Endometrial microvascular endothelial cells (primary cell): ENCODE measurements around the gene SMIM43. TPM values are rescaled to one million over a fixed set of nuclear protein-coding genes. Genes with fewer than 3 reads are reported as not detected.
"Not testable (repeated sequence)": the region's sequence is repeated elsewhere in the genome, so short reads cannot be mapped to it uniquely, and the experiment has no call there.

ENCODE experiments used
- in situ Hi-C: cut with HindIII; loops from 2 replicates; pipeline ENCODE4 v1.10.0; 2017; ENCODE audit warnings: low sequenced_read_pairs, low pct_unique_long_range_greater_than_20kb; ENCODE audit errors: inconsistent ontology term
- total RNA-seq: library from RNA; depleted of rRNA; stranded (reverse); fragments of >200 nt; gene quantifications from one replicate; pipeline ENCODE4 v1.2.3, GENCODE V29; 2015; ENCODE audit errors: inconsistent ontology term

Gene SMIM43
- total RNA-seq, 1 donor from 2014 or later = 2.6 TPM

DNA sequence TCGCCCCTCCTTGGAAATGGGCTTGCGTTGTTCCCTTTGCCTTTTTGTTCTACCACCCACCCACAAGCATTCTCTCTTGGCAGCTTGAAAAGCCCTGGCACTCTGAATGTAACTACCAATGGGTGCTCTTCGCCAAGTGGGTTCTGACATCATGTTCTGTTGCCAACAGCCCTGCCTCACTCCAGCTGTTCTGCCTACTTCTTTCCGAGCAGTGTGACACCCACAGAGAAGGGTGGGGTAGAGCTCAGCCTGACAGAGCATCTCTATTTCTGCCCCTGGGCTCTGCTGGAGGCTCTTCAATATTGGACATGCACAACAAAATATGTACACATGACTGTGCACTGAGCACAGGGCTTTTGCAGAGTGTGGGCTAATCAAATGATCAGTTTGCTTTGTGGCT is 20.5 kb upstream of the SMIM43 start:
- in situ Hi-C loops = loop anchor here (10.0 kb wide), 1 partner anchor 71 kb away; no protein-coding TSS in a partner anchor

GRCh38 chr4:121784975-121785374 is 20.0 kb upstream of the SMIM43 start:
- in situ Hi-C loops = loop anchor here (10.0 kb wide), 1 partner anchor 70 kb away; no protein-coding TSS in a partner anchor

DNA sequence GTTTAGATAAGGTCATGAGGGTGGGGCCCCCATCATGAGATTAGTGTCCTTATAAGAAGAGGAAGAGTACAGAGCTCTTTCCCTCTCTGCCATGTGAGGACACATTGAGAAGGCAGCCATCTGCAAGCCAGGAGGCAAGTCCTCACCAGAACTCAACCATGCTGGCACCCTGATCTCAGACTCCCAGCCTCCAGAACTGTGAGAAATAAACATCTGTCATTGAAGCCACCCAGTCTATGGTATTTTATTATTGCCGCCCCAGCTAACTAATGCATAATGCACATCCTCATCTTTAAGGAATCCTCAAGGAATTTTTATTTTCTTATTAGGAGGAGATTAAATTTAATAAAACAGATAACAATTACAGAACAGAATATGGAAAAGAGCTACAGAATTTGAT is 19.4 kb upstream of the SMIM43 start:
- in situ Hi-C loops = loop anchor here (10.0 kb wide), 1 partner anchor 70 kb away; no protein-coding TSS in a partner anchor

- in situ Hi-C loops = loop anchor here (10.0 kb wide), 1 partner anchor 68 kb away; no protein-coding TSS in a partner anchor
Measured at GRCh38 chr4:121783210-121783609, 18.2 kb upstream of the SMIM43 start.

DNA sequence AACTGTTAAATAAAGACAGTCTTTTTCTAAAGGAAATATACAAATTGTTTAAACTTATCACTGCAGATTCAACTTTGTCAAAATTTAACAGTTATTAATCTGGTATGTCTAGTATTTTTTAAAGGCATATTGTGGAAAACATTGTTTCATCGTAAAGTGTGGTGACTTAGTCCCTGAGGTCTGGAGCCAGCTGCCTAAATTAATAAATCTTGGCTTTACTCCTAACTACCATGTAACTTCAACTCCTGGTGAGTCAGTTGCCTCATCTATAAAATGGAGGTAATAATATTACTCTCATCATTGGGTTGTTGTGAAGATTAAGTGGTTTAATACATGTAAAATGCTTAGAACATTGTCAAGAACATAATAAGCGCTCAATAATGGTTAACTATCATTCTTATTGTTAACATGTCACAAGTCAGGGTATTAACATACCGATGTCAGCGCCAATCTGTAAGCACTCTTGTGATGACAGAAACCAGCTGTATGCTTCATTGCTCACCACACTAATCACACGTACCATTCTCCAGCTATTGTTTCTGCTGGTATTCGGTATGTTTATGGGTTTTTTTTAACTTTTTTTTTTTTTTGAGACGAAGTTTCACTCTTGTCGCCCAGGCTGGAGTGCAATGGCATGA is 14.1 kb upstream of the SMIM43 start:
- in situ Hi-C loops = no loop called here

DNA sequence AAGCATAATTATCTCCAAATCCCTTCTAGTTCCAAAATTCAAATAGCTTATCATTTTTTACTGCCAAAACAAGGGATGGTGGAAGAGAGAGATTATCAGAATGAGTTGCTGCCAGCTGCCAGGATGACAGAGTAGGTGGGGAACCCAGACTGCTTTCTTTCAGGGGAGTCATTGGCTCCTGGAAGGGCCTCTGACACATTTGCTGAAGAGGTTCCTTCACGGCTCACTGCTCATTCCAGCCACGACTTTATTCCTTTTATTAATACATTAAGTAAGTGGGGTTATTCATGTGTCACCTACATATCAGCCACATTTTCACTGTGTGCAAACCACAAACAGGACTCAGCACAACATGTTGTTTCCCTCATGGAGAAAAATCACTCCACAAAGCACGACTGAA is 12.7 kb upstream of the SMIM43 start:
- in situ Hi-C loops = no loop called here

DNA sequence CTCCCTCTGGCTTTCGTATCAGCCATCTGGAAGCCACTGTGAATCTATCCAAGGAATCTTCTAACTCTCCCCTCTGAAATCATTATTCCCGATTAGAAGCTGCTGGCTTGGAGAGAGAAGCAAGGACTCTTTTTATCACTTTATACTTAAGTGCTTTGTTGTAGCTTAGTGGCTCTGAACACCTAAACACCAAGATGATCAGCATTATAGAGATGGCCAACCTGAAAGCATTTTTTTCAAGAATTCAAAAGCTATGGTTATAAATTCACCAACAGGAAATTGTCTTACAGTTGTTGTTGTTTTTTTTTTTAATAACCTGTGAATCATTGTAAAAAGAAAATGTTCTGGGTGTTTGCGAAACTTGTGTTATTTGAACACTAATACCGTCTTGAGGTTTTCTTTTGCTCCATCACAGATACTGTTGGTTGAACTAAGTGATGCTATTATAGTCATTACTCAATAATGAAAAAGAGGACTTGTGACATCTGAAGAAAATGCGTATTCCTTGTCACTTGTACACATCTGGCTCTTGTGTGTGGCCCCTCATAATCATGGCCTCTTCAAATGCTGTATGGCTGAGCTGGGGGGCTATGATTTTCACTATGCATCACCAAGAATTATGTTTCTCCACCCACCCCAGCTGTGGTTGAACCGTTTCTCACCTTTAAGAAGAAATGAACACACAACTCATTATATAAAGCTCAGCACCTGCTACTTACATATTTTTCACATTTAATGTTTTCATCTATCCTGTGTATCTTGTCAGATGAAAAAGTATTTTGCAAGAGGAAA is 11.8 kb upstream of the SMIM43 start:
- in situ Hi-C loops = no loop called here

GRCh38 chr4:121773883-121774282 is 8.9 kb upstream of the SMIM43 start:
- in situ Hi-C loops = no loop called here

DNA sequence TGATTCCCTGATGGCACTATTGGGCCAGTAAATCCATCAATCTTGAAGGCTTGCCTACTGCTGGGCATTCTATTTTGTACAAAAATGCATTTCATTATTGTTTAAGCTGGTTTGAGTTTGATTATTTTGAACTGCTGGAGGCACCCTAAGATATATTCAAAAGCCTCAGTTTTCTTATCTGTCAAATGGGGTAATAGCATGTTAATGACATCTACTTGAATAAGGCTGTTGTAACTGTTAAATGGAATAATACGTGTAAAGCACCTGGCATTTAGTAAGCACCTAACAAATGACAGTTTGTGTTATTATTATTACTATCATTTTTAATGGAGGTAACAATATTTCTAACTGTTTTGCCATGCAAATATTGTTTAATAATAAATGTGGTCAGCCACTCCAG is 6.9 kb upstream of the SMIM43 start:
- in situ Hi-C loops = no loop called here

- in situ Hi-C loops = no loop called here
Measured at GRCh38 chr4:121769341-121769740, 4.4 kb upstream of the SMIM43 start.

DNA sequence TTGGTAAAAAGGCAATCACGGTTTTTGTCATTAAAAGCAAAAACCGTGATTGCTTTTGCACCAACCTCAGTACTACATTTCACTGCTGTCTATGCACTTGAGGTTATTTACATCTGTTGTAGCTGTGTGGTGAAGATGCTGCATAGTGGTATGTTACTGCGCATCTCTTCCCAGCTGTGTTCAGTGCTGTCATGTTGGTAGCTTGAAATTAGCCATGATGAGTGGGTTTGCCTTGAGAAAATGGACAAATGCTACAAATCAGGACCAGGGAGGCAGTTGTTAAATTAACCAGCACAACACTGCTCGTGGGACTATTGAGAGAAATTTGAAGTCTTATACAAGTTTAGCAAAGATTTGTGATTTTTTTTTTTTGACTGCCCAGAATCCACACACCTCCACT is 2.2 kb upstream of the SMIM43 start:
- in situ Hi-C loops = no loop called here

GRCh38 chr4:121765971-121766538 is 1.1 kb upstream of the SMIM43 start:
- in situ Hi-C loops = no loop called here

- in situ Hi-C loops = no loop called here
Measured at GRCh38 chr4:121765368-121765705, 373 bp upstream of the SMIM43 start.

DNA sequence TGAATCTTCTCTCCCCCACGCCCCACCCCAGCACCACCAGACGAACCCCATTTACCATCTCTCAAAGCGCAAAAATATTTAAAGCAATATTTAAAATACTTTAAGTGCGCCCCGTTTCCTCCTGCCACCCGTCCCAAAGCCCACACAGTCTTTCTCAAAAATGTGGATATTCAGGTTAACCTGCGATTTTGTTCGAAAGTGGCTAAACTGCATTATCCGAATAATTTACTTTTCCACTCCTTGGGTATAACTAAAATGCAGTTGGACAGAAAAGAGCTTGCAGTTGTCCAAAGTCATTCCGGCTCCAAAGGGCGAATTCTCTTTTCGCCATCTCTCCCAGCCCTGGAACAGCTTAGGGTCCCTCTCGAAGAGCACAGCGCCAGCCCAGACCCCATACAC is 662 bp downstream of the SMIM43 start:
- in situ Hi-C loops = no loop called here

- in situ Hi-C loops = no loop called here
Measured at GRCh38 chr4:121760205-121760604, 4.8 kb downstream of the SMIM43 start.

- in situ Hi-C loops = no loop called here
Measured at GRCh38 chr4:121758925-121759568, 5.9 kb downstream of the SMIM43 start.

- in situ Hi-C loops = not testable (repeated sequence)
Measured at GRCh38 chr4:121752142-121752541, 12.8 kb downstream of the SMIM43 start.

DNA sequence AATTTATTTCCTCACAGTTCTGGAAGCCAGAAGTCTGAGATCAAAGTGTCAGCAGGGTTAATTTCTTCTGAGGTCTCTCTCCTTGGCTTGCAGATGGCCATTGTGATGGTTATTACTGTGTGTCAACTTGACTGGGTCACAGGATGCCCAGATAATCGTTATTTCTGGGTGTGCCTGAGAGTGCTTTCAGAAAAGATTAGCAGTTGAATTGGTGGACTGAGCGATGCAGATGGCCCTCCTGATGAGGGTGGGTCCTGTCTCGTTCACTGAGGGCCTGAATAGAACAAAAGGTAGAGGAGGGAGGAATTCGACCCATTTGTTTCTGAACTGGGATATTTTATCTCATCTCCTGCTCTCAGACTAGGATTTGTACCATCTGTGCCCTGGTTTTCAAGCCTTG is 15.7 kb downstream of the SMIM43 start:
- in situ Hi-C loops = no loop called here

GRCh38 chr4:121742794-121743193 is 22.2 kb downstream of the SMIM43 start:
- in situ Hi-C loops = no loop called here

DNA sequence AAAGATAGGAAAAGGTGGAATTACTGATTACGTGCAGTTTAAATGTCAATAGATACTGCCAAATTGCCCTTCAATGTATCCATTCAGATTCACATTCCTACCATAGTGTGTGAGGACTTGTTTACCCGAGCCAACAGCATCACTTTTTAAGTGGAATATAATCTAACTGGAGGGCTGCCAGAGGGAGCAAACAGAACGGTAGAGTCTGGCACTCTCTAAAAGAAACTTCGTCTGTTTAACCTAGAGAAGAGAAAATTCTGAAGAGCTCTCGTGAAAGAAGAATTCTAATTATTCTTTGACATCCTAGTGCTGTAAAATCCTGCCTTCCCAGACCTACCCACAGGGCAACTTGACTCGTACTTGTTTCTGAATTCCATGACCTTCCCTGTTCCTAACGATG is 23.2 kb downstream of the SMIM43 start:
- in situ Hi-C loops = no loop called here
